ENCODE data around the gene QKI. TPM values are rescaled to one million over a fixed set of nuclear protein-coding genes. Genes with fewer than 3 reads are reported as not detected.

QKI gene
- total RNA-seq, 3 donors from 2014 or later (not counting 1 experiment from before 2014, with no cell fraction given): 148 to 174 (median 166) TPM

DNA sequence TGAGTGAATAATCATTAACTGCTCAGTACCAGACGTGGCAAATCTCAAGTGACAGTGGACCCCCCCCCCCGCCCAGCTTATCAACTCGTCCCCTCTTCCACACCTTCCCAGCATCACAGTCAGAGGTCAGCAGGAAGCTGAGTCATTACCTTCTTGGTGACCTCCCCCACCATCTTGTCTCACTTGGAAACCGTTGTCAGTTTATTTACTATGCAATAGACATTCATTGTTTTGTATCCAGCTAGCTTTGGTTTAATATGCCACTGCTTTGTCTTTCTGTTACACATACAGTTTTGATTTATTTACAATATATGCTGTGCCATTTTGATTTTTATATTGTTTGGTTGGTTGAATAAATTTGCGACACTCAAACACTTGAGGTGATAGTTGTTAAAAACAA, 158.1 kb downstream of the QKI start:
- H3K36me3 ChIP-seq (ENCODE audit: control insufficient read depth, insufficient read depth, low read length): peaks cover 23% of the 10 kb centered on the region
- H3K27ac Mint-ChIP-seq: no peak overlapping the region

DNA sequence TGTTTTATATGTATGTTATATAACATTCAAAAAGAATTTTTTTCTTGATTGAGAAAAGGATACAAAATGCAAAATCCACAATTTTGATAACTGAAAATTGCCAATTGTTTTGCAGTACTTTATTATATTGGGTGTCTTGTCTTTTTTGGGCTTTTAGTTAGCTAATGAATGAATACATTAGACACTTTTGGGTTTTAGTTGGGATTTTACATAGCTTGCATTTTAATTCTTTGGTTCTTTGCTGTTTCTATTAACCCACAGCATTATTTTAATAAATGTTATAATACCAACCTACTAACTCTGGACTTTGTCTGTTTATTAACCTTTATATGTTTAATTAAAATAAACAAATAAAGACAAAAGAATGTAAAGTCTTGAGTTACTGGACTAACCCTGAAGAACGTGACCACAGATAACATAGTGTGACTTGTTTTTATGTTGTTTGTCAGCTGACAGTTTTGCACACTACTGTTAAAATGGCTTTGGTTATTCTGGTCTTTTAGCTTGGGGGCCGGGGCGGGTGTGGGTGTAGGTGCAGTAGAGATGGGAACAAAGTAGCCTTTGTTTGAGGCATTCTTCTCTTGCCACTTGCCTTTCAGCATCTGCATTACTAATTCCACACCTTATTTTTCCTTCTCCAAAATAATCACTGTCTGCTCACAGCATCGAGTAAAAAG, 159.1 kb downstream of the QKI start:
- Mint-ChIP-seq H3K36me3 (peaks cover 11% of the 10 kb centered on the region), H3K9me3 (no peaks in the 10 kb centered on the region), H3K27ac (no peak overlapping the region), H3K27me3 (ENCODE audit: low read depth in 2 of 2) (no peaks in the 10 kb centered on the region), H3K4me1 (peaks cover 12 to 16% of the 10 kb centered on the region in 2 donors), H3K4me3 (no peak overlapping the region)
- WGBS (ENCODE audit: insufficient coverage): 87% methylated on average over 3 of the region's 4 CpGs
- DNase-seq (no peak), ATAC-seq (no peak)
- intact Hi-C loops (cut with micrococcal nuclease): no loop called here
- peaks cover 16% of the 10 kb centered on the region for H3K36me3 ChIP-seq (ENCODE audit: control insufficient read depth, insufficient read depth, low read length)
- no peak overlapping the region for H3K27ac ChIP-seq (ENCODE audit: low read length)
- H3K4me1 ChIP-seq (ENCODE audit: control insufficient read depth, insufficient read depth, low read length): no peaks in the 10 kb centered on the region
- no peak overlapping the region for H3K4me3 ChIP-seq (ENCODE audit: low read length)
- TF ChIP-seq, protein P1, sequence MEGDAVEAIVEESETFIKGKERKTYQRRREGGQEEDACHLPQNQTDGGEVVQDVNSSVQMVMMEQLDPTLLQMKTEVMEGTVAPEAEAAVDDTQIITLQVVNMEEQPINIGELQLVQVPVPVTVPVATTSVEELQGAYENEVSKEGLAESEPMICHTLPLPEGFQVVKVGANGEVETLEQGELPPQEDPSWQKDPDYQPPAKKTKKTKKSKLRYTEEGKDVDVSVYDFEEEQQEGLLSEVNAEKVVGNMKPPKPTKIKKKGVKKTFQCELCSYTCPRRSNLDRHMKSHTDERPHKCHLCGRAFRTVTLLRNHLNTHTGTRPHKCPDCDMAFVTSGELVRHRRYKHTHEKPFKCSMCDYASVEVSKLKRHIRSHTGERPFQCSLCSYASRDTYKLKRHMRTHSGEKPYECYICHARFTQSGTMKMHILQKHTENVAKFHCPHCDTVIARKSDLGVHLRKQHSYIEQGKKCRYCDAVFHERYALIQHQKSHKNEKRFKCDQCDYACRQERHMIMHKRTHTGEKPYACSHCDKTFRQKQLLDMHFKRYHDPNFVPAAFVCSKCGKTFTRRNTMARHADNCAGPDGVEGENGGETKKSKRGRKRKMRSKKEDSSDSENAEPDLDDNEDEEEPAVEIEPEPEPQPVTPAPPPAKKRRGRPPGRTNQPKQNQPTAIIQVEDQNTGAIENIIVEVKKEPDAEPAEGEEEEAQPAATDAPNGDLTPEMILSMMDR (IDR thresholded peaks at IDR 0.05): no peak
- H3K27me3 ChIP-seq (ENCODE audit: control insufficient read depth, insufficient read depth, low read length): no peaks in the 10 kb centered on the region
- no peaks in the 10 kb centered on the region for H3K9me3 ChIP-seq (ENCODE audit: control insufficient read depth, insufficient read depth, low read length)

More for the DNA sequence above, 158.1 kb downstream of the QKI start:
- H3K4me1 Mint-ChIP-seq: peaks cover 10 to 14% of the 10 kb centered on the region in 2 donors
- intact Hi-C loops (cut with micrococcal nuclease): no loop called here
- no peaks in the 10 kb centered on the region for H3K27me3 Mint-ChIP-seq (ENCODE audit: low read depth in 2 of 2)
- H3K4me3 Mint-ChIP-seq: no peak overlapping the region
- no peak overlapping the region for H3K27ac ChIP-seq (ENCODE audit: low read length)
- H3K9me3 ChIP-seq (ENCODE audit: control insufficient read depth, insufficient read depth, low read length): no peaks in the 10 kb centered on the region
- TF ChIP-seq, protein P1 (IDR thresholded peaks at IDR 0.05): no peak
- H3K4me1 ChIP-seq (ENCODE audit: control insufficient read depth, insufficient read depth, low read length): no peaks in the 10 kb centered on the region
- H3K9me3 Mint-ChIP-seq: no peaks in the 10 kb centered on the region
- H3K4me3 ChIP-seq (ENCODE audit: low read length): no peak overlapping the region
- H3K36me3 Mint-ChIP-seq: peaks cover 11% of the 10 kb centered on the region
- H3K27me3 ChIP-seq (ENCODE audit: control insufficient read depth, insufficient read depth, low read length): no peaks in the 10 kb centered on the region
- 60% methylated on average over 2 of the region's 5 CpGs for WGBS (ENCODE audit: insufficient coverage)
- ATAC-seq: peak in 1 of 3 donors; percentile 46
- no peak for DNase-seq

DNA sequence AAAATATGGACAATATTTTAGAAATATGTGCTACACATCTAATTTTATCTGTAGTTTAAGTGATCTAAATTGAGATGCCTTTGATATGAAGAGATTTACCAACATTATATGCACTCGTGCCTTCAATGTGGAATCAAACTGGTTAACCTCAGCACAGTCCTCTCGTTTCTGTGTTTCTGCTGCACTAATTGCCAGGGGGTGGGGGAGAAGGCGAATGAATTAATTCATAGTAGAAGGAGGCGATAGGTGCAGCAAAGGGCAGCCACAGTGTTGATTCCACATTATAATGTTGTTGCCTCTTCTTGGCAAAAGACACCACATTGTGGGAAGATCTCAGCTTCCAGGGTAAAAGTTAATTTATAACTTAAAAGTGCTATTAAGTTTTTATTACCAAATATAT, 161.6 kb downstream of the QKI start:
- Mint-ChIP-seq H3K27me3 (ENCODE audit: low read depth in 2 of 2) (no peaks in the 10 kb centered on the region), H3K9me3 (no peaks in the 10 kb centered on the region), H3K4me3 (no peak overlapping the region), H3K4me1 (peaks cover 31 to 33% of the 10 kb centered on the region in 2 donors), H3K36me3 (peaks cover 3% of the 10 kb centered on the region), H3K27ac (no peak overlapping the region)
- ATAC-seq (no peak), DNase-seq (no peak)
- Histone ChIP-seq H3K9me3 (ENCODE audit: control insufficient read depth, insufficient read depth, low read length) (no peaks in the 10 kb centered on the region), H3K4me3 (ENCODE audit: low read length) (no peak overlapping the region), H3K27ac (ENCODE audit: low read length) (no peak overlapping the region), H3K4me1 (ENCODE audit: control insufficient read depth, insufficient read depth, low read length) (peaks cover 5% of the 10 kb centered on the region), H3K27me3 (ENCODE audit: control insufficient read depth, insufficient read depth, low read length) (no peaks in the 10 kb centered on the region), H3K36me3 (ENCODE audit: control insufficient read depth, insufficient read depth, low read length) (peaks cover 10% of the 10 kb centered on the region)
- TF ChIP-seq, protein P1 (IDR thresholded peaks at IDR 0.05): no peak
- intact Hi-C loops (cut with micrococcal nuclease): no loop called here
- WGBS (ENCODE audit: insufficient coverage): 94% methylated on average over 4 of the region's 4 CpGs

DNA sequence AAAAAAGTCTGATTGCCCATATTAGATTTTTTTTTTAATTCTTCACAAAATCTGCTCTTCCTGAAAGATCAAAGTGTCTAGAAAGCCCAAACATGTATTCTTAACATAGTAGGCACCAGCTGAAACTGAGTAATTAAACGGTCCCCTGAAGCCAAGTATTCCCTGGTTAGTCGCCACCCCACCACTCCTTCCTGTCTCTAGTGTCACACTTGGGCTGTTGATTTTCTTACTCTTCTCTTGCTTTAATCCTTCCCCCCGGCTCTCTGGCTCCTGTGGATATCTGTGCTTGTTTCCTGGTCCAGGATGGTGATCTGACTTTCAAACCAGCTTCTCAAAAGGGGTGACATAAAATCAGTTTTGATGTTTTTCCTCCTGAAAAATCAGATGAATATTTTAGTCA, 162.9 kb downstream of the QKI start:
- Histone ChIP-seq H3K4me1 (ENCODE audit: control insufficient read depth, insufficient read depth, low read length) (peaks cover 5% of the 10 kb centered on the region), H3K27me3 (ENCODE audit: control insufficient read depth, insufficient read depth, low read length) (no peaks in the 10 kb centered on the region), H3K36me3 (ENCODE audit: control insufficient read depth, insufficient read depth, low read length) (peaks cover 7% of the 10 kb centered on the region), H3K4me3 (ENCODE audit: low read length) (no peak overlapping the region), H3K9me3 (ENCODE audit: control insufficient read depth, insufficient read depth, low read length) (no peaks in the 10 kb centered on the region), H3K27ac (ENCODE audit: low read length) (no peak overlapping the region)
- Mint-ChIP-seq H3K9me3 (no peaks in the 10 kb centered on the region), H3K36me3 (no peaks in the 10 kb centered on the region), H3K27me3 (ENCODE audit: low read depth in 2 of 2) (no peaks in the 10 kb centered on the region), H3K27ac (no peak overlapping the region), H3K4me3 (no peak overlapping the region), H3K4me1 (peaks cover 31 to 32% of the 10 kb centered on the region in 2 donors)
- intact Hi-C loops (cut with micrococcal nuclease): no loop called here
- DNase-seq (no peak), ATAC-seq (no peak)
- 67% methylated on average over 3 of the region's 3 CpGs for WGBS (ENCODE audit: insufficient coverage)
- TF ChIP-seq, protein P1 (IDR thresholded peaks at IDR 0.05): no peak

Data from natural killer cell (primary cell).